Fibroblast of the conjunctiva (primary cell): ENCODE data around the gene NAT16.
"Not testable (repeated sequence)": the region's sequence is repeated elsewhere in the genome, so short reads cannot be mapped to it uniquely, and the experiment has no call there.

Experiments
- DNase-seq: peaks from one replicate; pipeline ENCODE4 v3.0.0-alpha.2; 2010; ENCODE audit warnings: low read depth

Gene NAT16

GRCh38 chr7:101156866-101157589 is 23.1 kb downstream of the NAT16 start:
- no peak for DNase-seq

DNA sequence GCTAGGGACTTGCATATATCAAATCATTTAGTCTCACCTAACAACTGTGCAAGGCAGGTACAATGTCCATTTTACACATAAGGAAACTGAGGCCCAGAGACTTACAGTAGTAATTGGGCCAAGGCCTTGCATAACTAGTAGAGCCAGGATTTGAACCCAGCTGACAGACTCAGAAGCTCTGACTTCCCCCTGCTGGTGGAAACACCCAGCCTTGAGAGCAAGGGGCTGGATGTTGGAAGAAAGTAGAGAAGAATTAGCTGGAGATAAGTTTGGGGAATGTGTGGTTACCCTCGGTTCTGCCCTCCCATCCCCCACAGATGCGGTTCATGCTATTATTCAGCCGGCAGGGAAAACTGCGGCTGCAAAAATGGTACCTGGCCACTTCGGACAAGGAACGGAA is 23.8 kb downstream of the NAT16 start:
- DNase-seq = no peak

GRCh38 chr7:101155303-101155702 is 24.8 kb downstream of the NAT16 start:
- no peak for DNase-seq

GRCh38 chr7:101154693-101155102 is 25.4 kb downstream of the NAT16 start:
- no peak for DNase-seq

GRCh38 chr7:101153969-101154692 is 26.0 kb downstream of the NAT16 start, which contains the start of gene AP1S1:
Gene AP1S1, plus strand, starts transcription at chr7:101154476. Its CDS starts 39 bp downstream, at chr7:101154515.
- peak; percentile 87 for DNase-seq

DNA sequence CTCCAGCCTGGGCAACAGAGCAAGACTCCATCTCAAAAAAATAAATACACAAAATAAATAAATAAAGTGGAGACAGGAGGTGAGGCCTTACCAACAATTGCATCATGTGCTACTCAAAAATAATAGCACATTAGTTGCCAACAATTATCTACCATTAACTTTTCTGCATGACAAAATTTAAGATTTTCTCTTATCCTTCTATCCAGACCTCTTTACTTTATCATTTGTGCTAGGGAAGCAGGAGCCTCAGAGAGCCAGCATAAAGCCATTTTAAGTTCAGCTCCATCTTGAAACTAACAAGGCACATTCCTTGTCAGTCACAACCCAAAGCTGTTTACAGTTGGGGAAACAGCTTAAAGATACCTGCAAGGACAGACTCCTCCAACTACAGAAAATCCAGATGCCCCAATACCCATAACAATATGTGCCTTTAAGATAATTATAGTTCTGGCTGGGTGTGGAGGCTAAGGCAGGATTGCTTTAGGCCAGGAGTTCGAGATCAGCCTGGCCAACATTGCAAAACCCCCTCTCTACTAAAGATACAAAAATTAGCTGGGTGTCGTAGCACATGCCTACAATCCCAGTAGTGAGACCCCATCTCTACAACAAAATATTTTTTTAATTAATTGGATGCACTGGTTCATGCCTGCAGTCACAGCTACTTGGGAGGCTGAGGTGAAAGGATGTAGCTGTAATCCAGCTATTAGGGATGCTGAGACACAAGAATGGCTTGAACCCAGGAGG is 28.0 kb downstream of the NAT16 start:
- DNase-seq = no peak

DNA sequence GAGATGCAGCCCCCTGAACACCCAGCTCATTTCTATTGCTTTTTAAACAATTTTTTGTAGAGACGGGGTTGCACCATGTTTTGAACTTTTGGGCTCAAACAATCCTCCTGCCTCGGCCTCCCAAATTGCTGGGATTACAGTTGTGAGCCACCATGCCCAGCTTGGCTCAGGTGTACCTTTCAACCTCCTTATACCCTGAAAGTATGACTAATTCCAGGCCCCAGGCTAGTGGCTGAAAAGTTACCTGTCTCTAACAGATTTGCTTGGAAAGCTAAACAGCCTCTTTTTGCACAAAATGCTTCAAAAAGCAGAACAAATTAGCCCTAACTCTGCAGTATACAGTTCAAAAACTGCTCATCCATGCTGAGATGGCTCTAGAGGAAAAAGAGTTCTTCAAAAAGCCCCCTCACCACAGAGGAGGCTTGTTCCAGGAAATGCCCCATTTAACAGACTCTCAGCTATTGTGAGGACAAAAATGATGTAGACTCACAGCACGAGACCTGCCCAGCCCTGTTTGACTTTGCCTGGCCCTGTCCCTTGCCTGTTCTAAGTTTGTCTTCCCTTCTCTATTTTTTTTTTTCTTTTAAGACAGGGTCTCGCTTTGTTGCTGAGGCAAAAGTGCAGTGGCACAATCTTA is 39.2 kb downstream of the NAT16 start:
- no peak for DNase-seq

DNA sequence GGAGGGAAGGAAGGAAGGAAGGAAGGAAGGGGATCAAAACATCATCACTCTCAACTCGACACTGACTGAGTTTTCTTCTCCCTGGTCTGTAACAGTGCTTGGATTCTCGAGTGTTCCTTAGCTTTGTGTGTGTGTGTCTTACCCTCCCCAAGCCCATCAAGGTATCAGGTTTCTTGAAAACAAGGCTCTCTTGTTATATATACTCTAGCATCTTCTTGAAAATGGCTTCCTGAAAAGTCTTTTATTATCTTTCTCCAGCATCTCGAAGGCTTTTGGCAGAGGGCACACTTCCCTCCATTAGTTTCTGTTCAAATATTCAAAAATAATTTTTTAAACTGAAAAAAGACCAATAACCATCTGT is 39.8 kb downstream of the NAT16 start:
- DNase-seq = no peak

DNA sequence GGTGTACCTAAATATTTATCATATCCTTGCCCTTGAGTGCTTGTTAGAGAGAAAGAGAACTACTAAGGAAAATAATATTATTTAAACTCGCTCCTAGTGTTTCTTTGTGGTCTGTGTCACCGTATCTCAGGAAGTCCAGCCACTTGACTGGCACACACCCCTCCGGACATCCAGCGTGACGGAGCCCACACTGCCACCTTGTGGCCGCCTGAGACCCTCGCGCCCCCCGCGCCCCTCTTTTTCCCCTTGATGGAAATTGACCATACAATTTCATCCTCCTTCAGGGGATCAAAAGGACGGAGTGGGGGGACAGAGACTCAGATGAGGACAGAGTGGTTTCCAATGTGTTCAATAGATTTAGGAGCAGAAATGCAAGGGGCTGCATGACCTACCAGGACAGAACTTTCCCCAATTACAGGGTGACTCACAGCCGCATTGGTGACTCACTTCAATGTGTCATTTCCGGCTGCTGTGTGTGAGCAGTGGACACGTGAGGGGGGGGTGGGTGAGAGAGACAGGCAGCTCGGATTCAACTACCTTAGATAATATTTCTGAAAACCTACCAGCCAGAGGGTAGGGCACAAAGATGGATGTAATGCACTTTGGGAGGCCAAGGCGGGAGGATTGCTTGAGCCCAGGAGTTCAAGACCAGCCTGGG is 41.8 kb downstream of the NAT16 start:
- peak; percentile 94 for DNase-seq

GRCh38 chr7:101137651-101138212 is 42.4 kb downstream of the NAT16 start:
- no peak for DNase-seq

DNA sequence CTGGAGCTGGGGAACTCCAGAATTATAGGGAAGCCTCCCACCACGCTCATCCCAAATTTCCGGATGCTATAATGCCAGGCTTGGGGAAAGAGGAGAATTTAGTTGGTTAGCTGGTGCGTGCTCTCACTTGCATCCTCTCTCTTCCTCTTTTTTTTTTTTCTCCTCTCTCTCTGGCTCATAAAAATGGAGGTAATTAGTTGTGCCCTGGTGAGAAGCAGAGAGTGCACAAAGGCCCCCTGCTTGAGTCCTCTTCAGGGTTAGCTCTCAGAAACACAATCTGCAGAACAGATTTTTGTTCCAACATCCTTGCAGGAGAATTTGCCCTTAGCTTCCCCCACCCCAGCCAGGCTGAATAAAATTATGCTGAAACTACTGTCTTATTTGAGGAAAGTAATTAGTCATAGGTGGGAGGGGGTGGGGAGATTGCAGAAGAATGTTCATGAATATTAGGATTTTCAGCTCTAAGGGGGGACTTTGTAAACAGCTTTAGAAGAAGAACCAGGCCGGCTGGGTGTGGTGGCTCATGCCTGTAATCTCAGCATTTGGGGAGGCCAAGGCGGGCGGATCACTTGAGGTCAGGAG is 45.6 kb downstream of the NAT16 start:
- DNase-seq = no peak

DNA sequence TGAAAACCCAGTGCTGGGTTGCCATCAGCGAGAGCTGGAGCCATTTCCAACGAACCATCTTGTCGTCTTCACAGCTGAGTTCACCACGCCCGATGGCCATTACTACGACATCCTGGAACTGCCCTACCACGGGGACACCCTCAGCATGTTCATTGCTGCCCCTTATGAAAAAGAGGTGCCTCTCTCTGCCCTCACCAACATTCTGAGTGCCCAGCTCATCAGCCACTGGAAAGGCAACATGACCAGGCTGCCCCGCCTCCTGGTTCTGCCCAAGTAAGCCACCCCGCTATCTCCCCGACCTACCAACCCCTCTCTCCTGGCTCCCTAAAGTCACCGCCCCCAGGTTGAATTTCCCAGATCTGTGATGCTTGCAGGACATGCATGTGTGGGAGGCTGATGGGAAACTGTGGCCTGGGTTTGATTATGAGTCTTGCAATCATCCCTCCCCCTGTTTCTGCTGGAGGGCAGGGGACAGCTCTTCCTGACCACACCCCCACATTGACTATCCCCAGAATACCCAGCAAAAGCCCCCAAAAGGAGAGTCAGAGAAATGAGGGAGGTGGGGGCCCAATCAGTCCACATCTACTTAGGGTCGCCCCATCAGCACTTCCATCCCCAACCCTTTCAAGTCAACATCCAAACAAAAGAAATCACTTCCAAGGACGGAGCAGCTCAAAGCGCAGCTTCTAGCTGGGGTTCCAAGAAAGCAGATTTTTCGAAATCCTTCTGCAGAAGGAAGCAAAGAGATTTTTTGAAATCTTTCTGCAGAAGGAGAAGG is 46.3 kb downstream of the NAT16 start:
- no peak for DNase-seq

DNA sequence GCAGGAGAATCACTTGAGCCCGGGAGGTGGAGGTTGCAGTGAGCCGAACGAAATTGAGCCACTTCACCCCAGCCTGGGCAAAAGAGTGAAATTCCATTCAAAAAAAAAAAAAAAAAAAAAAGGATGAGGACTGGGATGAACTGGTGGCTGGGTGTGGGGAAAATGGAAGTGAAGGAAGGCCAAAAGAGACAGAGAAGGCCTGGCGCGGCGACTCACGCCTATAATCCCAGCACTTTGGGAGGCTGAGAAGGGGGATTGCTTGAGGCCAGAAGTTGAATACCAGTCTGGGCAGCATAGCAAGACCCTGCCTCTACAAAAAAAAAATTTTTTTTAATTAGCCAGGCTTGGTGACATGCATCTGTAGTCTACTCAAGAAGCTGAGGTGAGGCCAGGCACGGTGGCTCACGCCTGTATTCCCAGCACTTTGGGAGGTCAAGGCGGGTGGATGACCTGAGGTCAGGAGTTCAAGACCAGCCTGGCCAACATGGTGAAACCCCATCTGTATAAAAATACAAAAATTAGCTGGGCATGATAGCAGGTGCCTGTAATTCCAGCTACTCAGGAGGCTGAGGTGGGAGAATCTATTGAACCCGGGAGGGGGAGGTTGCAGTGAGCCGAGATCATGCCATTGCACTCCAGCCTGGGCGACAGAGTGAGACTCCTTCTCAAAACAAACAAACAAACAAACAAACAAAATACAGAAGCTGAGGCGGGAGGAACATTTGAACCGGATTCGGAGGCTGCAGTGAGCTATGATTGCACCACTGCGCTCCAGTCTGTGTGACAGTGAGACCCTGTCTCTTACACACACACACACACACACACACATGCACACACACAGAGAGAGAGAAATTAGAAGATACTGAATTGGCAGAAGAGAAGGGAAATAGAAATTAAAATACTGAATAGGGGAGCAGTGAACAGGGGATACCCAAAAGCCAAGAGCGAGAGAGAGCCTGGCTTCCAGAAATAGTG is 47.2 kb downstream of the NAT16 start:
- not testable (repeated sequence) for DNase-seq

GRCh38 chr7:101129603-101130117 is 50.4 kb downstream of the NAT16 start:
- DNase-seq = no peak

- no peak for DNase-seq
Measured at GRCh38 chr7:101128040-101128834, 51.9 kb downstream of the NAT16 start.

- DNase-seq = no peak
Measured at GRCh38 chr7:101127460-101128039, 52.5 kb downstream of the NAT16 start.

- peak; percentile 100 for DNase-seq
Measured at GRCh38 chr7:101126651-101127459, 53.2 kb downstream of the NAT16 start, which contains the start of gene SERPINE1. Gene SERPINE1, plus strand, starts transcription at chr7:101127104. Its CDS starts 1,290 bp downstream, at chr7:101128394.
